Heart right ventricle (tissue), 16 donors: Measurements from ENCODE around the gene TOM1L1. TPM values are rescaled to one million over a fixed set of nuclear protein-coding genes. Genes with fewer than 3 reads are reported as not detected.

ENCODE experiments used
- ATAC-seq, 8 donors: fragments of 200-7000 bp; cut with Tn5 transposase; one replicate each; pipeline ENCODE4 v1.9.1; 2020; ENCODE audit warnings: mild to moderate bottlenecking in 8 of 8, moderate library complexity in 8 of 8, moderate number of reproducible peaks in 1 of 8
- DNase-seq, 2 donors: peaks; one replicate each; pipeline ENCODE4 v3.0.0-alpha.2; 2020
- H3K27ac ChIP-seq, 10 donors: fragments of 200-600 bp; sonication (generic) in 2 of 10; one replicate each; pipeline versions ENCODE4 v1.5.0 to v1.8.0; 2020 to 2022; ENCODE audit warnings: mild to moderate bottlenecking in 3 of 10
- H3K27me3 ChIP-seq, 7 donors: fragments of 200-600 bp; one replicate each; pipeline ENCODE4 v1.8.0; 2021 to 2022; ENCODE audit warnings: mild to moderate bottlenecking in 2 of 7
- H3K36me3 ChIP-seq, 9 donors: fragments of 200-600 bp; sonication (generic) in 1 of 9; one replicate each; pipeline versions ENCODE4 v1.5.0 to v1.8.0; 2020 to 2022; ENCODE audit warnings: mild to moderate bottlenecking in 2 of 9
- H3K4me1 ChIP-seq, 9 donors: fragments of 200-600 bp; sonication (generic) in 1 of 9; one replicate each; pipeline versions ENCODE4 v1.5.0 to v1.8.0; 2020 to 2022; ENCODE audit warnings: mild to moderate bottlenecking in 4 of 9
- H3K4me3 ChIP-seq, 10 donors: fragments of 200-600 bp; sonication (generic) in 2 of 10; one replicate each; pipeline versions ENCODE4 v1.5.0 to v1.8.0; 2020 to 2022; ENCODE audit warnings: mild to moderate bottlenecking in 7 of 10, moderate library complexity in 2 of 10
- H3K9me3 ChIP-seq, 11 donors: fragments of 200-600 bp in 10 of 11; sonication (generic) in 2 of 11; one replicate each; pipeline versions ENCODE4 v1.5.0 to v1.8.0; 2013 to 2022; ENCODE audit warnings: mild to moderate bottlenecking in 2 of 11, control low read depth in 1 of 11, moderate library complexity in 1 of 11
- WGBS, 2 donors: extraction: QIAGEN DNeasy Blood & Tissue Kit; methylation state at CpG; one replicate each; pipeline ENCODE4 v1.1.7; 2013; ENCODE audit warnings: inconsistent platforms in 1 of 2; 5-methylcytosine and 5-hydroxymethylcytosine counted together
- intact Hi-C, 10 donors: fragments of 100-400 bp; cut with DNase I; formaldehyde crosslinking; loops; one replicate each; pipeline versions ENCODE4 v1.11.1 to v1.14.2; 2022
- polyA plus RNA-seq, 2 donors: library from polyadenylated mRNA; stranded (reverse); fragments of 200-250 nt; gene quantifications; one replicate each; pipeline ENCODE4 v1.2.3, GENCODE V29; 2013
- total RNA-seq, 10 donors: library from RNA; stranded (reverse); fragmentation: NEBNext Ultra II Directional in 3 of 10; extraction: Animal tissue kit (Norgen Biotek cat#: 25700) in 3 of 10; gene quantifications; one replicate each; pipeline versions ENCODE4 v1.2.1 to v1.2.4, GENCODE V29; 2021 to 2023
- TF ChIP-seq, protein P1 (sequence below), 9 donors: fragments of 200-600 bp; sonication (generic) in 2 of 9; IDR thresholded peaks; one replicate each; pipeline versions ENCODE4 v1.5.0 to v1.8.0; 2021 to 2022; ENCODE audit warnings: antibody characterized with exemption in 9 of 9, mild to moderate bottlenecking in 5 of 9, moderate library complexity in 1 of 9
- donor health status: Arrhythmogenic right ventricular cardiomyopathy.
- donor health status: ischemic (EF 13 %, LVEDD 7.1; RV severe dilation, severe dysfunction).
- donor health status: healthy with polysubstance abuse.
- donor health status: DM: no; HTN: yes; CAD: no.
- donor health status: DM: no; HTN: no; CAD: no.
- donor health status: ischemic (EF 25% LVEDD 6.9; RV normal size, moderate dysfunction).
- donor health status: ischemic (EF 25% LVEDD 5.7; RV mildly dilated, moderate dysfunction).
- donor health status: healthy.
- donor health status: DM: yes; HTN: yes; CAD: no.
- donor health status: Ischemic cardiomyopathy.
- donor health status: ischemic (EF 35%, LVEDD 5.7; RV mildly dilated, moderate dysfunction).
- donor health status: nonischemic (EF 11% LVEDD 7.7; RV severe dilation, severe dysfunction).
- donor health status: DM: yes; HTN: yes; CAD: no.
- donor health status: PGD.
- donor health status: ischemic (EF 29% LVEDD 5.4; RV normal size, mild dysfunction).
- donor health status: nonischemic (EF 23%, LVEDD 6.1; RV moderate dilation, normal function).

TOM1L1 gene
- total and polyA plus RNA-seq, 12 donors, result 5.0 to 14.4 (median 9.4) TPM

DNA sequence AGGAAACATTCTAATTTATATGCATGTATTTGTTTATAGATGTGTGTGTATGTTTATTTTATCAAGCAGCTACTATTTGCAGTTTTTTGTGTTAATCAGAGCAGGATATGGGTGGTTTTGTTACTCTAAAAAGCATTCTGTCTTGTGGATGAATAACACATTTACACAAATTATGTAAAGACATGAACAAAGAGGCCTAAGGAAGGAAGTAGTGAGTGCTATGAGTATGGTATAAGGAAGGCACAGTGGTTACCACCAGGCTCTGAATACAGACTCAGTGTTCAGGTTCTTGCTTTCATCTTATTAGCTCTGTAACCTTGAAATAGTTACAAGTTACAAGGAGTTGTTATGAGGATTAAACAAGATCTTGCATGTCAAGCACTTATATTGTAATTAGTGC lies 101.8 kb downstream of the TOM1L1 start:
- no peak overlapping the region for H3K4me3 ChIP-seq
- H3K4me1 ChIP-seq, result no peaks in the 10 kb centered on the region
- H3K9me3 ChIP-seq, result no peaks in the 10 kb centered on the region
- DNase-seq (no peak), ATAC-seq (no peak)
- peaks cover 0 to 37% (median 0%) of the 10 kb centered on the region in 9 donors for H3K36me3 ChIP-seq
- no peaks in the 10 kb centered on the region for H3K27me3 ChIP-seq
- H3K27ac ChIP-seq, result no peak overlapping the region
- intact Hi-C loops, result no loop called here
- TF ChIP-seq, protein P1, sequence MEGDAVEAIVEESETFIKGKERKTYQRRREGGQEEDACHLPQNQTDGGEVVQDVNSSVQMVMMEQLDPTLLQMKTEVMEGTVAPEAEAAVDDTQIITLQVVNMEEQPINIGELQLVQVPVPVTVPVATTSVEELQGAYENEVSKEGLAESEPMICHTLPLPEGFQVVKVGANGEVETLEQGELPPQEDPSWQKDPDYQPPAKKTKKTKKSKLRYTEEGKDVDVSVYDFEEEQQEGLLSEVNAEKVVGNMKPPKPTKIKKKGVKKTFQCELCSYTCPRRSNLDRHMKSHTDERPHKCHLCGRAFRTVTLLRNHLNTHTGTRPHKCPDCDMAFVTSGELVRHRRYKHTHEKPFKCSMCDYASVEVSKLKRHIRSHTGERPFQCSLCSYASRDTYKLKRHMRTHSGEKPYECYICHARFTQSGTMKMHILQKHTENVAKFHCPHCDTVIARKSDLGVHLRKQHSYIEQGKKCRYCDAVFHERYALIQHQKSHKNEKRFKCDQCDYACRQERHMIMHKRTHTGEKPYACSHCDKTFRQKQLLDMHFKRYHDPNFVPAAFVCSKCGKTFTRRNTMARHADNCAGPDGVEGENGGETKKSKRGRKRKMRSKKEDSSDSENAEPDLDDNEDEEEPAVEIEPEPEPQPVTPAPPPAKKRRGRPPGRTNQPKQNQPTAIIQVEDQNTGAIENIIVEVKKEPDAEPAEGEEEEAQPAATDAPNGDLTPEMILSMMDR (IDR thresholded peaks at IDR 0.05), result no peak

DNA sequence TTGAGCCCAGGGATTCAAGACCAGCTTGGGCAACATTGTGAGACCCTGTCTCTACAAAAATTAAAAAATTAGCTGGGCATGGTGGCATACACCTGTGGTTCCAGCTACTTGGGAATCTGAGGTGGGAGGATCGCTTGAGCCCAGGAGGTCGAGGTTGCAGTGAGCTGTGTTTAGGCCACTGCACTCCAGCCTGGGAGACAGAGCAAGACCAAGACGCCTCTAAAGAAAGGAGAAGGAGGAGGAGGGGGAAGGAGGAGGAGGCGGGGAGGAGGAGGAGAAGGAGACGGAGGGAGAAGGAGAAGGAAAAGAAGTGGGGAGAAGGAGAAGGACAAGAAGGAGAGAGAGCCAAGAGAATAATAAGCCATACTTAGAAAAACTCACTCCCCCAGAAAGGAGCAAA lies 103.8 kb downstream of the TOM1L1 start:
- Histone ChIP-seq H3K4me1 (no peaks in the 10 kb centered on the region), H3K27me3 (no peaks in the 10 kb centered on the region), H3K9me3 (no peaks in the 10 kb centered on the region), H3K36me3 (peaks cover 0 to 40% (median 0%) of the 10 kb centered on the region in 9 donors), H3K4me3 (no peak overlapping the region), H3K27ac (no peak overlapping the region)
- no peak for DNase-seq
- TF ChIP-seq, protein P1 (IDR thresholded peaks at IDR 0.05), result no peak
- WGBS, 2 donors, result 90% methylated on average over 5 of the region's 5 CpGs
- no peak for ATAC-seq
- intact Hi-C loops, result no loop called here

DNA sequence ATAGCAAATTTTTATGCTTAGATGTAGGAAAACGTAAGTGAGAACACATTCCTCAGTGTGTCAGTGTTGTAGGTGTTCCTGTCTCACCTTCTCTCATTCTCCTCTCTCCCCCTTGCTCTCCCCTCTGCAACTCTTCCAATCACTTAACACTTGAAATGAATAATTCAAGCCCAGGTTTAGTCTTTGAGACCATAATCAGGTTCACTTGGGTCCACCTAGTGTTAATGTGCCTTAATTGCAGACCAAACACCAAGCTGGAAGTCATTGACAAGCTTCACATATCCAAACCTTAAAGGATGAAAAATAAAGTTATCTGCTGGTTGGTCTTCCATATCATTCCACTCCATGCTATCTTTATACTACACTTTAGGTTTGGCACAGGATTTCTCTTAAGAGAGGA lies 104.9 kb downstream of the TOM1L1 start:
- ATAC-seq, result no peak
- H3K4me1 ChIP-seq, result no peaks in the 10 kb centered on the region
- H3K27ac ChIP-seq, result no peak overlapping the region
- H3K4me3 ChIP-seq, result no peak overlapping the region
- TF ChIP-seq, protein P1 (IDR thresholded peaks at IDR 0.05), result peak in 2 of 9 donors; percentile 9 to 42
- intact Hi-C loops, result no loop called here
- H3K27me3 ChIP-seq, result no peaks in the 10 kb centered on the region
- peaks cover 0 to 30% (median 0%) of the 10 kb centered on the region in 9 donors for H3K36me3 ChIP-seq
- WGBS, 2 donors, result 96 to 97% methylated on average over 1 of the region's 1 CpG
- H3K9me3 ChIP-seq, result no peaks in the 10 kb centered on the region
- no peak for DNase-seq

Other genes starting within 250 kb of the TOM1L1 start
- 10 to 100 TPM; 38.5 to 64.6 (median 56.7) TPM for gene COX11, start 67.8 kb downstream of the TOM1L1 start, total RNA-seq
- 10 to 100 TPM; 18.9 to 35.6 TPM for gene COX11, start 67.8 kb downstream of the TOM1L1 start, polyA plus RNA-seq
- gene STXBP4, start 67.9 kb downstream of the TOM1L1 start, total RNA-seq, result 1 to 10 TPM; 3.4 to 8.3 (median 5.1) TPM
- gene STXBP4, start 67.9 kb downstream of the TOM1L1 start, polyA plus RNA-seq, result 1 to 10 TPM in 1 of 2 donors, under 1 TPM in 1; 0.77 to 1.0 TPM